GM18907 (cell line): ENCODE data around the gene VPS18.

Experiments
- ATAC-seq: cut with Tn5 transposase; IDR thresholded peaks from one replicate; pipeline ENCODE4 v1.9.1; 2021; ENCODE audit warnings: mild to moderate bottlenecking, moderate library complexity; ENCODE audit not compliant: unreplicated experiment

VPS18 gene

GRCh38 chr15:40918799-40919392 lies 24.6 kb downstream of the VPS18 start:
- no peak for ATAC-seq

- ATAC-seq, result no peak
Observed at GRCh38 chr15:40921949-40922607, 27.8 kb downstream of the VPS18 start.

GRCh38 chr15:40922608-40923005 lies 28.4 kb downstream of the VPS18 start:
- ATAC-seq, result no peak

- no peak for ATAC-seq
Observed at GRCh38 chr15:40923551-40923950, 29.3 kb downstream of the VPS18 start.

GRCh38 chr15:40925495-40925862 lies 31.2 kb downstream of the VPS18 start:
- no peak for ATAC-seq

GRCh38 chr15:40925863-40926658 lies 31.8 kb downstream of the VPS18 start:
- ATAC-seq, result no peak

GRCh38 chr15:40926659-40927494 lies 32.6 kb downstream of the VPS18 start:
- no peak for ATAC-seq

GRCh38 chr15:40927495-40927872 lies 33.2 kb downstream of the VPS18 start:
- no peak for ATAC-seq

GRCh38 chr15:40927873-40928806 lies 33.9 kb downstream of the VPS18 start:
- ATAC-seq, result no peak

- no peak for ATAC-seq
Observed at GRCh38 chr15:40928821-40929659, 34.8 kb downstream of the VPS18 start, which contains the start of gene DLL4. Gene DLL4 (plus strand): TSS chr15:40929340. CDS start chr15:40929669, 329 bp downstream.

- no peak for ATAC-seq
Observed at GRCh38 chr15:40929660-40930429, 35.6 kb downstream of the VPS18 start.

GRCh38 chr15:40930430-40931299 lies 36.4 kb downstream of the VPS18 start:
- no peak for ATAC-seq

GRCh38 chr15:40931300-40932142 lies 37.3 kb downstream of the VPS18 start:
- no peak for ATAC-seq

- peak; percentile 32 for ATAC-seq
Observed at GRCh38 chr15:40932156-40932555, 37.9 kb downstream of the VPS18 start.

- no peak for ATAC-seq
Observed at GRCh38 chr15:40932649-40933516, 38.6 kb downstream of the VPS18 start.

GRCh38 chr15:40933517-40933902 lies 39.3 kb downstream of the VPS18 start:
- no peak for ATAC-seq
